Bronchial epithelial cell (primary cell): ENCODE data around the gene P3H3. TPM values are rescaled to one million over a fixed set of nuclear protein-coding genes. Genes with fewer than 3 reads are reported as not detected.

Experiments
- DNase-seq: peaks from one replicate; pipeline ENCODE4 v3.0.0-alpha.2; 2010; ENCODE audit warnings: low read depth
- FAIRE-seq: peaks from 2 replicates; lab custom pipeline; 2011; peaks lifted over from hg19 to GRCh38; lab: Jason Lieb, UNC
- H3K27me3 ChIP-seq: 2 replicates; pipeline ENCODE4 v1.5.1; 2011; ENCODE audit warnings: low read length; ENCODE audit not compliant: control insufficient read depth, insufficient read depth
- H3K36me3 ChIP-seq: 2 replicates; pipeline ENCODE4 v1.5.1; 2011; ENCODE audit warnings: low read length; ENCODE audit not compliant: control insufficient read depth, insufficient read depth
- H3K4me3 ChIP-seq: 2 replicates; pipeline ENCODE4 v1.5.1; 2011; ENCODE audit warnings: mild to moderate bottlenecking, low read depth, low read length, control low read depth
- total RNA-seq: library from RNA; depleted of rRNA; stranded (reverse); fragments of >200 nt; gene quantifications from 2 replicates; pipeline ENCODE4 v1.2.1, GENCODE V29; 2014
- TF ChIP-seq, protein P1 (sequence below): IDR thresholded peaks from 2 replicates; pipeline ENCODE4 v1.5.1; 2011; ENCODE audit warnings: mild to moderate bottlenecking, moderate library complexity, low read length, control low read depth, inconsistent platforms; ENCODE audit not compliant: insufficient read depth, severe bottlenecking

P3H3 gene
- total RNA-seq, 1 donor from 2014 or later, result 20.0 TPM

DNA sequence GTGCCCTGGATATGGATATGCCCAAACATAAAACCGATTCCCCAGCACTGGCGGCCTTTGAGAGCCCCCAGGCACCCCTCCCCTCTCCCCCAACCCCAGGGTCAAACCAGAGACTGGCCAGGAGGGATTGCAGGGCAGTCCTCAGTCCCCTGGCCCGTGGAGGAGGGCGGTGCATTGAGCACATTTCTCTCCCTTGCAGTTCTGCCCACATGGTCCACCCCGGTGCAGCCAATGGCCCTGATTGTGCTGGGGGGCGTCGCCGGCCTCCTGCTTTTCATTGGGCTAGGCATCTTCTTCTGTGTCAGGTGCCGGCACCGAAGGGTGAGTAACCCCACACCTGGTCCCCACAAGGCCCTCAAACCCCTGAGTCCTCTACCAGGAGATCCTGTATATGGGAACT, 10.0 kb upstream of the P3H3 start:
- H3K27me3 ChIP-seq, result peaks cover 21% of the 10 kb centered on the region
- no peak for FAIRE-seq

DNA sequence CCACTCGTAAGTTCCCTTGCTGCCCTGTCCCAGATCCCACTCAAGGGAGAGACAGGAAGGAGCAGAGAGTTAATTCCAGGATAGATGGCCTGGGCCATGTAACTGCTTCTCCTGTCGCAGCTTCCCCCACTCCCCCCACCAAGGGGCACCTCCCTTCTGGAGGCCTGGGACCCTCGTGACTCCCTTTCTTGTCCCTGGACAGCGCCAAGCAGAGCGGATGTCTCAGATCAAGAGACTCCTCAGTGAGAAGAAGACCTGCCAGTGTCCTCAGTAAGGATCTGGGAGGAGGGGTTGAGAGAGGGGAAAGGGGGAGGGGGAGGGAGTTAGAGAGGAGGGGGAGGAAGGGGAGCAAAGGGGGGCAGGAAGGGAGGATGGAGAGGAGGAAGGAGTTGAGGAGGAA, 9.6 kb upstream of the P3H3 start:
- FAIRE-seq, result no peak
- Histone ChIP-seq H3K36me3 (no peaks in the 10 kb centered on the region), H3K27me3 (peaks cover 21% of the 10 kb centered on the region), H3K4me3 (no peak overlapping the region)
- TF ChIP-seq, protein P1, sequence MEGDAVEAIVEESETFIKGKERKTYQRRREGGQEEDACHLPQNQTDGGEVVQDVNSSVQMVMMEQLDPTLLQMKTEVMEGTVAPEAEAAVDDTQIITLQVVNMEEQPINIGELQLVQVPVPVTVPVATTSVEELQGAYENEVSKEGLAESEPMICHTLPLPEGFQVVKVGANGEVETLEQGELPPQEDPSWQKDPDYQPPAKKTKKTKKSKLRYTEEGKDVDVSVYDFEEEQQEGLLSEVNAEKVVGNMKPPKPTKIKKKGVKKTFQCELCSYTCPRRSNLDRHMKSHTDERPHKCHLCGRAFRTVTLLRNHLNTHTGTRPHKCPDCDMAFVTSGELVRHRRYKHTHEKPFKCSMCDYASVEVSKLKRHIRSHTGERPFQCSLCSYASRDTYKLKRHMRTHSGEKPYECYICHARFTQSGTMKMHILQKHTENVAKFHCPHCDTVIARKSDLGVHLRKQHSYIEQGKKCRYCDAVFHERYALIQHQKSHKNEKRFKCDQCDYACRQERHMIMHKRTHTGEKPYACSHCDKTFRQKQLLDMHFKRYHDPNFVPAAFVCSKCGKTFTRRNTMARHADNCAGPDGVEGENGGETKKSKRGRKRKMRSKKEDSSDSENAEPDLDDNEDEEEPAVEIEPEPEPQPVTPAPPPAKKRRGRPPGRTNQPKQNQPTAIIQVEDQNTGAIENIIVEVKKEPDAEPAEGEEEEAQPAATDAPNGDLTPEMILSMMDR, result no peak
- no peak for DNase-seq

More for the DNA sequence above, 10.0 kb upstream of the P3H3 start:
- no peak for DNase-seq
- TF ChIP-seq, protein P1, result no peak
- Histone ChIP-seq H3K36me3 (no peaks in the 10 kb centered on the region), H3K4me3 (no peak overlapping the region)

DNA sequence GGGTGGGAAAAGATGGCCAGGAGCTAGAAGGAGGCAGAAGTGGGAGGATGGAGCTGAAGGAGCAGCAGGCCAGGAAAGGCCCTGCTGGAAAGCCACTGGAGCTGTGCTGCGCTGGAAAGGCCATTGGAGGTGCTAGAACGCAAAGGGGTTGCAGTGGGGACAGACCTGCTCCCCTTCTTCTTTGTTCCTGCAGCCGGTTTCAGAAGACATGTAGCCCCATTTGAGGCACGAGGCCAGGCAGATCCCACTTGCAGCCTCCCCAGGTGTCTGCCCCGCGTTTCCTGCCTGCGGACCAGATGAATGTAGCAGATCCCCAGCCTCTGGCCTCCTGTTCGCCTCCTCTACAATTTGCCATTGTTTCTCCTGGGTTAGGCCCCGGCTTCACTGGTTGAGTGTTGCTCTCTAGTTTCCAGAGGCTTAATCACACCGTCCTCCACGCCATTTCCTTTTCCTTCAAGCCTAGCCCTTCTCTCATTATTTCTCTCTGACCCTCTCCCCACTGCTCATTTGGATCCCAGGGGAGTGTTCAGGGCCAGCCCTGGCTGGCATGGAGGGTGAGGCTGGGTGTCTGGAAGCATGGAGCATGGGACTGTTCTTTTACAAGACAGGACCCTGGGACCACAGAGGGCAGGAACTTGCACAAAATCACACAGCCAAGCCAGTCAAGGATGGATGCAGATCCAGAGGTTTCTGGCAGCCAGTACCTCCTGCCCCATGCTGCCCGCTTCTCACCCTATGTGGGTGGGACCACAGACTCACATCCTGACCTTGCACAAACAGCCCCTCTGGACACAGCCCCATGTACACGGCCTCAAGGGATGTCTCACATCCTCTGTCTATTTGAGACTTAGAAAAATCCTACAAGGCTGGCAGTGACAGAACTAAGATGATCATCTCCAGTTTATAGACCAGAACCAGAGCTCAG, 8.8 kb upstream of the P3H3 start:
- TF ChIP-seq, protein P1, result no peak
- DNase-seq (no peak), FAIRE-seq (peak; percentile 98)
- Histone ChIP-seq H3K36me3 (no peaks in the 10 kb centered on the region), H3K27me3 (peaks cover 23% of the 10 kb centered on the region), H3K4me3 (no peak overlapping the region)

DNA sequence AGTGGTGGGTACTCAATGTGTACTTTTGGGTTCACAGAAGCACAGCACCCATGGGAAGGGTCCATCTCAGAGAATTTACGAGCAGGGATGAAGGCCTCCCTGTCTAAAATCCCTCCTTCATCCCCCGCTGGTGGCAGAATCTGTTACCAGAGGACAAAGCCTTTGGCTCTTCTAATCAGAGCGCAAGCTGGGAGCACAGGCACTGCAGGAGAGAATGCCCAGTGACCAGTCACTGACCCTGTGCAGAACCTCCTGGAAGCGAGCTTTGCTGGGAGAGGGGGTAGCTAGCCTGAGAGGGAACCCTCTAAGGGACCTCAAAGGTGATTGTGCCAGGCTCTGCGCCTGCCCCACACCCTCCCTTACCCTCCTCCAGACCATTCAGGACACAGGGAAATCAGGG, 8.0 kb upstream of the P3H3 start:
- FAIRE-seq, result no peak
- DNase-seq, result no peak
- no peaks in the 10 kb centered on the region for H3K36me3 ChIP-seq
- no peak overlapping the region for H3K4me3 ChIP-seq
- peaks cover 23% of the 10 kb centered on the region for H3K27me3 ChIP-seq
- TF ChIP-seq, protein P1, result no peak

DNA sequence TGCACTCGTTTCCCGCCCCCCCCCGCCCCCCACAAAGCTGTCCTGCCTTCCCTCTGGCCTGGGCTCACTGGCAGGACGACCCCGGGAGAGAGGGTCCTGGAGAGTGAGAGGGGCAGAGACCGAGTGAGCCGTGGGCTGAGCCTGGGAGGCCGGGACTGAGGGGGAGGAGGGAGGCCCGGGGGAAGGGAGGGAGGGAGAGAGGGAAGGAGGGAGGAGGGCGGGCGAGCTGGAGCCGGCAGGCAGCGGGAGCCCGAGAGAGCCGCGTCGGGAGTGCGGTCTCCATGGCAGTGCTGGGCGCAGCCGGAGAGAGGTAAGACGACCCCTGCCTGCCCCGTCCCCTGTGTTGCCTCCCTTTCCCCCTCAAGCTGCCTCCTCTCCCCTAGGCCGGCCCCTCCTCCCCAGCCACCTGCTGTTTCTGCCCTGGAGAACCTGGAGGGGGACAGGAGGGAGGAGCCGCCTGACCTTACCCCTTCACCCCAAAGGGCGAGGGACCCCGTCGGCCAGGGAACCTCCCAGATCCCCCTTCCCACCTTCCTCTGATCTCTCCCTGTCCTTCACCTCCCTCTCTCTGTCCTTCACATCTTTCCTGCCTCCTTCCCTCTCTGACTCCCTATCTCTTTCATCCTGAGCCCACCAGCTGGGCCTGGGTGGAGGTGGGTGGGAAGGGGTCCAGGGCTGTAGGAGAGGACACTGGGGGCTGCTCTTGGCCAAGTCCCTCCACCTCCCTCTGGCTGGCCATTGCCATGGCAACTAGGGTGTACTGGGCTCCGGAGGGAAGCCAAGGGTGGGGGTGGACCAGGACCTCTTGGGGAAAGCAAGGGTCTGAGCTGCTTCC, 6.4 kb upstream of the P3H3 start, which contains the start of gene GPR162:
Gene GPR162, plus strand, starts transcription at position 231 of the 835 bp plus-strand sequence. CDS start 2,078 bp downstream, outside the sequence.
- peak within 1 kb of the TSS; percentile 14 for H3K4me3 ChIP-seq
- DNase-seq (no peak), FAIRE-seq (no peak)
- peaks cover 23% of the 10 kb centered on the region for H3K27me3 ChIP-seq
- no peaks in the 10 kb centered on the region for H3K36me3 ChIP-seq
- TF ChIP-seq, protein P1, result no peak
